K562 (cell line): ENCODE data around the gene ZNF148. TPM values are rescaled to one million over a fixed set of nuclear protein-coding genes. Genes with fewer than 3 reads are reported as not detected.

ENCODE experiments used
- ATAC-seq: fragments of 200-7000 bp; cut with Tn5 transposase; 3 replicates; pipeline ENCODE4 v1.9.1; 2020; ENCODE audit warnings: moderate library complexity
- BruUV-seq: library from RNA; stranded (reverse); fragments of 400-500 nt; replicated peaks from 2 replicates; lab custom pipeline; 2021; lab: Mats Ljungman, UMichigan
- CTCF ChIA-PET: fragments of 300-600 bp; formaldehyde crosslinking; extraction: SDS; loops from one replicate; lab custom pipeline; 2021; ENCODE audit warnings: low intra/inter-chr PET ratio; lab: Yijun Ruan, JAX
- POLR2A ChIA-PET: fragments of 300-600, 350-650 bp; sonication (Branson Sonifier 250); formaldehyde crosslinking; extraction: SDS; loops from one replicate; lab custom pipeline; 2021; ENCODE audit warnings: antibody characterized with exemption, inconsistent platforms; lab: Yijun Ruan, JAX
- DNase-seq, 4 experiments: peaks; one replicate each; pipeline versions ENCODE4 v3.0.0 to v3.0.0-alpha.2; 2011 to 2018; ENCODE audit warnings: low spot score in 3 of 4, mixed read lengths in 3 of 4; ENCODE audit errors: extremely low read depth in 1 of 4
- FAIRE-seq: peaks from 2 replicates; lab custom pipeline; 2011; peaks lifted over from hg19 to GRCh38; lab: Jason Lieb, UNC
- H2AFZ ChIP-seq: 2 replicates; pipeline ENCODE4 v1.6.0; 2011; ENCODE audit warnings: low read depth, low read length, control low read depth, inconsistent platforms
- H3K27ac ChIP-seq: fragments of 200-600 bp; 3 replicates; pipeline ENCODE4 v1.8.0; 2011; ENCODE audit warnings: low read depth, mild to moderate bottlenecking, control low read depth, inconsistent platforms, low read length, moderate library complexity, mixed read lengths; ENCODE audit errors: extremely low read depth
- H3K27me3 ChIP-seq, 2 experiments: fragments of 300-600 bp in 1 of 2; 2 replicates in 1 of 2; 3 replicates in 1 of 2; pipeline versions ENCODE4 v1.6.0 to v1.8.0; 2011; ENCODE audit warnings: inconsistent platforms in 2 of 2, low read length in 2 of 2, mild to moderate bottlenecking in 1 of 2, mixed read lengths in 1 of 2, moderate library complexity in 1 of 2; ENCODE audit not compliant: control insufficient read depth in 2 of 2, insufficient read depth in 2 of 2
- H3K36me3 ChIP-seq: fragments of 300-600 bp; 3 replicates; pipeline ENCODE4 v1.8.0; 2011; ENCODE audit warnings: mild to moderate bottlenecking, low read length, inconsistent platforms; ENCODE audit not compliant: control insufficient read depth, insufficient read depth
- H3K4me1 ChIP-seq, 2 experiments: fragments of 200-600 bp in 1 of 2; replicated peaks in 1 of 2; 2 replicates in 1 of 2; 3 replicates in 1 of 2; pipeline versions ENCODE4 v1.5.1 to v1.8.0; 2011; ENCODE audit warnings: inconsistent platforms in 2 of 2, low read length in 2 of 2, mild to moderate bottlenecking in 1 of 2, mixed read lengths in 1 of 2, moderate library complexity in 1 of 2; ENCODE audit not compliant: control insufficient read depth in 2 of 2, insufficient read depth in 2 of 2
- H3K4me2 ChIP-seq: 2 replicates; pipeline ENCODE4 v1.6.1; 2011; ENCODE audit warnings: low read length, control low read depth, inconsistent platforms, mixed read lengths; ENCODE audit not compliant: insufficient read depth
- H3K4me3 ChIP-seq: fragments of 200-600 bp; sonication (generic), shearing (Covaris generic); 2 replicates; pipeline ENCODE4 v1.5.1; 2016; ENCODE audit warnings: control low read depth, inconsistent platforms
- H3K79me2 ChIP-seq: fragments of 200-600 bp; 3 replicates; pipeline ENCODE4 v1.8.0; 2011; ENCODE audit warnings: low read length, inconsistent platforms; ENCODE audit not compliant: control insufficient read depth, insufficient read depth
- H3K9ac ChIP-seq, 2 experiments: 2 replicates each; pipeline versions ENCODE4 v1.6.0 to v1.6.1; 2011; ENCODE audit warnings: low read depth in 2 of 2, low read length in 2 of 2, control low read depth in 1 of 2, inconsistent platforms in 1 of 2, mild to moderate bottlenecking in 1 of 2, mixed read lengths in 1 of 2; ENCODE audit not compliant: insufficient read depth in 1 of 2
- H3K9me1 ChIP-seq: one replicate; pipeline ENCODE4 v1.6.0; 2011; ENCODE audit warnings: inconsistent platforms, mild to moderate bottlenecking, low read length, moderate library complexity; ENCODE audit not compliant: control insufficient read depth, insufficient read depth
- H3K9me3 ChIP-seq: replicated peaks from 2 replicates; pipeline ENCODE4 v1.5.1; 2011; ENCODE audit warnings: low read depth, low read length, inconsistent platforms; ENCODE audit not compliant: control insufficient read depth, insufficient read depth
- H4K20me1 ChIP-seq: replicated peaks from 2 replicates; pipeline ENCODE4 v1.6.1; 2011; ENCODE audit warnings: low read length, inconsistent platforms, mixed read lengths; ENCODE audit not compliant: control insufficient read depth, insufficient read depth
- ATF4 ChIP-seq: fragments of 450-650 bp; formaldehyde crosslinking; IDR thresholded peaks from 2 replicates; pipeline ENCODE4 v1.4.0; 2022; ENCODE audit warnings: mild to moderate bottlenecking, moderate library complexity
- CBFA2T3 ChIP-seq: fragments of 450-650 bp; IDR thresholded peaks from 2 replicates; pipeline ENCODE4 v1.6.1; 2017
- GATA2 ChIP-seq: sonication (generic); formaldehyde crosslinking; IDR thresholded peaks from 2 replicates; pipeline ENCODE4 v1.4.0; 2020; ENCODE audit warnings: mild to moderate bottlenecking, missing genetic modification reagents
- HLTF ChIP-seq: fragments of 450-650 bp; IDR thresholded peaks from 2 replicates; pipeline ENCODE4 v1.6.1; 2016
- SNAPC5 ChIP-seq: fragments of 250-450 bp; sonication (Bioruptor Pico); IDR thresholded peaks from 2 replicates; pipeline ENCODE4 v1.8.0; 2021; ENCODE audit warnings: moderate library complexity, mild to moderate bottlenecking, inconsistent platforms
- ZKSCAN8 ChIP-seq: fragments of 200-800 bp; sonication (Bioruptor generic); IDR thresholded peaks from 2 replicates; pipeline ENCODE4 v1.6.1; 2016; ENCODE audit warnings: missing genetic modification characterization, missing compliant biosample characterization
- ZNF592 ChIP-seq: fragments of 450-650 bp; IDR thresholded peaks from 2 replicates; pipeline ENCODE4 v1.6.1; 2017; ENCODE audit warnings: antibody characterized with exemption, mild to moderate bottlenecking
- WGBS: fragments of 100-300 bp; shearing (Covaris generic); methylation state at CpG from one replicate; pipeline ENCODE4 v1.1.6; 2016; ENCODE audit warnings: low coverage, mixed read lengths; ENCODE audit not compliant: insufficient coverage; ENCODE audit errors: missing lambda C conversion rate; 5-methylcytosine and 5-hydroxymethylcytosine counted together
- in situ Hi-C: fragments of 300-500 bp; cut with MboI; formaldehyde crosslinking; loops from 4 replicates; pipeline ENCODE4 v1.15.0; 2018; ENCODE audit warnings: inconsistent platforms, mixed read lengths
- intact Hi-C: fragments of 100-400 bp; cut with micrococcal nuclease; formaldehyde crosslinking; loops from 2 replicates; pipeline ENCODE4 v1.14.2; 2022
- polyA plus RNA-seq, 8 experiments: library from polyadenylated mRNA; depleted of rRNA in 4 of 8; stranded (reverse) in 5 of 8; unstranded in 3 of 8; fragments of >200 nt; fragmentation: Nextera tagmentation in 2 of 8; fragmentation: Illumina TruSeq in 1 of 8; extraction: Ambion mirVana in 2 of 8; extraction: Trizol in 1 of 8; gene quantifications; 2 replicates each; pipeline versions ENCODE4 v1.2.1 to v1.2.3, GENCODE V29; 2011 to 2014; ENCODE audit warnings: inconsistent platforms in 1 of 8, missing spikeins in 1 of 8
- total RNA-seq, 7 experiments: library from RNA; depleted of rRNA in 6 of 7; stranded (reverse); fragments of >200 nt in 6 of 7; fragmentation: Illumina TruSeq in 2 of 7; extraction: Trizol in 2 of 7; gene quantifications; 2 replicates each; pipeline versions ENCODE4 v1.2.1 to v1.2.3, GENCODE V29; 2011 to 2021; ENCODE audit warnings: low replicate concordance in 1 of 7

The ZNF148 gene
- total and polyA plus RNA-seq, 9 of the 15 experiments (the other 6 are each of a cell fraction or from before 2014, with no cell fraction given): 2.7 to 15.1 (median 8.3) TPM

- Histone ChIP-seq H3K27ac (no peak overlapping the region), H3K4me1 (no peaks in the 10 kb centered on the region), H3K9me3 (no peaks in the 10 kb centered on the region), H3K79me2 (no peaks in the 10 kb centered on the region), H3K4me3 (no peak overlapping the region), H3K9me1 (no peaks in the 10 kb centered on the region), H3K36me3 (no peaks in the 10 kb centered on the region), H3K9ac (no peak overlapping the region), H3K27me3 (no peaks in the 10 kb centered on the region), H2AFZ (no peak overlapping the region), H3K4me2 (no peak overlapping the region), H4K20me1 (no peaks in the 10 kb centered on the region)
- no peak for FAIRE-seq
- no peak for ATAC-seq
- no TSS peak for BruUV-seq
- ChIA-PET CTCF (no interaction called here), POLR2A (interaction anchor here (1.2 kb wide), 1 partner anchor 15 kb away, joined by 3 read pairs; no protein-coding TSS in a partner anchor)
- WGBS: 31% methylated on average over 2 of the region's 2 CpGs
- in situ Hi-C loops (no loop called here), intact Hi-C loops (no loop called here)
- no peak for TF ChIP-seq HLTF
- TF ChIP-seq ZNF592: no peak
- no peak for TF ChIP-seq SNAPC5 (CRISPR knock-in tag)
- TF ChIP-seq CBFA2T3: no peak
- TF ChIP-seq ATF4 (CRISPR knock-in tag): no peak
- no peak for TF ChIP-seq GATA2 (CRISPR knock-in tag)
- no peak for TF ChIP-seq ZKSCAN8
- no peak for DNase-seq
These were observed 28.7 kb upstream of the ZNF148 start for GRCh38 chr3:125403789-125404188.
